Measurements from ENCODE around the gene ZNF774. TPM values are rescaled to one million over a fixed set of nuclear protein-coding genes. Genes with fewer than 3 reads are reported as not detected.
A peak's percentile ranks its signal among the peaks of the same experiment; 100 is the strongest.

The ZNF774 gene
- total RNA-seq, 4 donors from 2014 or later = 2.1 to 17.1 (median 5.4) TPM

DNA sequence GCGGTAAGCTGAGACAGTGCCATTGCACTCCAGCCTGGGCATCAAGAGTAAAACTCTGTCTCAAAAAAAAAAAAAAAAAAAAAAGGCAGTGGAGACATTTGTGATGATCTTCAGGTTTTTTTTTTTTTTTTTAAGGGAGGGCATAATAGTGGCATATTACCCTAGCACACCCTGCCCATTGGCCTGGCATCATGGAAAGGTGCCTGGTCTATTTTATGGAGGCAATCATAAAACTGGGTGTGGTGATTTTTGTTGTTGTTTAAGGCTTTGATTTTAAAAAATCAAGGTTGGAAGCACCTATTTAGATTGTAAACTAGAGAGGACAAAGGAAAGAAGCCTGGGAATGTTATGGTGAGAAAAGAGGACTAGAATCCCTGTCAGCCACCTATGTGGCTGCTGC is 42.0 kb downstream of the ZNF774 start:
- Histone ChIP-seq H3K27ac (peak overlapping the region; percentile 91 to 100 (median 96)), H3K4me3 (peak overlapping the region in 3 of 4 donors; percentile 12 to 22 (median 21)), H3K27me3 (no peaks in the 10 kb centered on the region), H3K36me3 (peaks cover 0 to 14% of the 10 kb centered on the region in 2 donors), H3K9me3 (no peaks in the 10 kb centered on the region), H3K4me1 (peaks cover 94 to 95% of the 10 kb centered on the region in 2 donors)
- no peak for TF ChIP-seq POLR2A (IDR thresholded peaks at IDR 0.05)
- TF ChIP-seq, protein P1, sequence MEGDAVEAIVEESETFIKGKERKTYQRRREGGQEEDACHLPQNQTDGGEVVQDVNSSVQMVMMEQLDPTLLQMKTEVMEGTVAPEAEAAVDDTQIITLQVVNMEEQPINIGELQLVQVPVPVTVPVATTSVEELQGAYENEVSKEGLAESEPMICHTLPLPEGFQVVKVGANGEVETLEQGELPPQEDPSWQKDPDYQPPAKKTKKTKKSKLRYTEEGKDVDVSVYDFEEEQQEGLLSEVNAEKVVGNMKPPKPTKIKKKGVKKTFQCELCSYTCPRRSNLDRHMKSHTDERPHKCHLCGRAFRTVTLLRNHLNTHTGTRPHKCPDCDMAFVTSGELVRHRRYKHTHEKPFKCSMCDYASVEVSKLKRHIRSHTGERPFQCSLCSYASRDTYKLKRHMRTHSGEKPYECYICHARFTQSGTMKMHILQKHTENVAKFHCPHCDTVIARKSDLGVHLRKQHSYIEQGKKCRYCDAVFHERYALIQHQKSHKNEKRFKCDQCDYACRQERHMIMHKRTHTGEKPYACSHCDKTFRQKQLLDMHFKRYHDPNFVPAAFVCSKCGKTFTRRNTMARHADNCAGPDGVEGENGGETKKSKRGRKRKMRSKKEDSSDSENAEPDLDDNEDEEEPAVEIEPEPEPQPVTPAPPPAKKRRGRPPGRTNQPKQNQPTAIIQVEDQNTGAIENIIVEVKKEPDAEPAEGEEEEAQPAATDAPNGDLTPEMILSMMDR (IDR thresholded peaks at IDR 0.05 in 4 of 5, conservative IDR thresholded peaks at IDR 0.05 in 1 of 5) = no peak
- DNase-seq = no peak
- ATAC-seq = no peak
- in situ Hi-C loops (cut with MboI; ENCODE audit: low sequenced_read_pairs in 4 of 4) = no loop called here
- intact Hi-C loops (cut with DNase I; ENCODE audit: low total_unique reads) = no loop called here

DNA sequence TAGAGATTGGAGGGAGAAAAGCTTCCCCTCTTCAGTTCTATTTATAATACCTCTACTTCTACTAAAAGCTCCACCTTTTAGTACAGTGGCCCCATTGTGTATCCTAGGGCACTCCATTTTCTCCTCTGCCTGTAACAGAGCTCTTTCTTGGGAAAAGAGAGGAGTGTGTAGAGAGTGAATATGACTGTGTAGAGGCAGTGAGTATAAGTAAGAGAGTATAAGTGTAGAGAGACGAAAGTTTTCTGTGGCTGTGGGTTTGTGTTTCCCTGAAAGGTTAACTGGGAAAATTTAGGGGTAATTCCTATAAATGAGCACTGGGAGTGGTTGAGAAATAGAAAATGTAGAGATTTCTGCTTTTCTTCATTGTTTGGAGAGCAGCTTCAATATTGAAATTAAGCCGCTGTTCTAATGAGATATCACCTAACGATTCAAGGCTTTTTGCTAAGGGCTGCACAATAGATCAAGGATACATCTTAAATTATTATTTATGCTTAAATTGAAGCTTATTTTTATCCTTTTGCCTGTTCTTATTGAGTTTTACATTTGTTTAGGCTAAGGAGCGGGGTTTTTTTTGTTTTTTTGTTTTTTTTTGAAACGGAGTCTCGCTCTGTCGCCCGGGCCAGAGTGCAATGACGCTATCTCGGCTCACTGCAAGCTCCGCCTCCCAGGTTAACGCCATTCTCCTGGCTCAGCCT is 42.8 kb downstream of the ZNF774 start:
- TF ChIP-seq, protein P1 (IDR thresholded peaks at IDR 0.05 in 4 of 5, conservative IDR thresholded peaks at IDR 0.05 in 1 of 5) = no peak
- no peak for TF ChIP-seq POLR2A (IDR thresholded peaks at IDR 0.05)
- no peaks in the 10 kb centered on the region for H3K27me3 ChIP-seq
- intact Hi-C loops (cut with DNase I; ENCODE audit: low total_unique reads) = no loop called here
- H3K9me3 ChIP-seq = no peaks in the 10 kb centered on the region
- H3K4me3 ChIP-seq = peak overlapping the region; percentile 4 to 21 (median 10)
- no peak for DNase-seq
- ATAC-seq = no peak
- in situ Hi-C loops (cut with MboI; ENCODE audit: low sequenced_read_pairs in 4 of 4) = no loop called here
- H3K27ac ChIP-seq = peak overlapping the region; percentile 91 to 100 (median 96)
- H3K4me1 ChIP-seq = peaks cover 95 to 98% of the 10 kb centered on the region in 2 donors
- peaks cover 0 to 14% of the 10 kb centered on the region in 2 donors for H3K36me3 ChIP-seq

DNA sequence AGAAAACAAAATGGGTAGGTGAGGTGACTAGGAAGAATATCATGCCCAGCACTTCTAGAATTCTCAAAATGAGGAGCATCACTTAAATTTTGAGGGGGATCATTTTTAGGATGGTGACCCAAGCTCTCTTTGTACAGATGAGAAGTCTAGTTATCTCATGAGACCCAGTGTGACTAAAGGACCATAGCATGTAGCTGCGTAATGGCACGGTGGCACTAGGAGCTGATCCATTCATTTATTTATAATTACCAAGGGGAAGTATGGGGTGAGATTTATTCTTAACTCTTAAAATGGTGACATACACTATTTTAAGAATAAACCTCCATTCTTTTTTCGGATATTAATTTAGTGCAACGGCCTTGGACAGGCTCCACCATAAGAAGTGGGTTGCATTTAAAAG is 44.2 kb downstream of the ZNF774 start:
- H3K4me1 ChIP-seq = peaks cover 93 to 98% of the 10 kb centered on the region in 2 donors
- H3K27me3 ChIP-seq = no peaks in the 10 kb centered on the region
- peak in 1 of 2 donors; percentile 45 for TF ChIP-seq POLR2A (IDR thresholded peaks at IDR 0.05)
- TF ChIP-seq, protein P1 (IDR thresholded peaks at IDR 0.05 in 4 of 5, conservative IDR thresholded peaks at IDR 0.05 in 1 of 5) = no peak
- peak in 1 of 2 donors; percentile 34 for ATAC-seq
- no peak for DNase-seq
- peak overlapping the region in 3 of 4 donors; percentile 15 to 20 (median 19) for H3K4me3 ChIP-seq
- peak overlapping the region; percentile 91 to 100 (median 96) for H3K27ac ChIP-seq
- peaks cover 0 to 5% of the 10 kb centered on the region in 2 donors for H3K36me3 ChIP-seq
- H3K9me3 ChIP-seq = no peaks in the 10 kb centered on the region
- intact Hi-C loops (cut with DNase I; ENCODE audit: low total_unique reads) (no loop called here), in situ Hi-C loops (cut with MboI; ENCODE audit: low sequenced_read_pairs in 4 of 4) (no loop called here)

DNA sequence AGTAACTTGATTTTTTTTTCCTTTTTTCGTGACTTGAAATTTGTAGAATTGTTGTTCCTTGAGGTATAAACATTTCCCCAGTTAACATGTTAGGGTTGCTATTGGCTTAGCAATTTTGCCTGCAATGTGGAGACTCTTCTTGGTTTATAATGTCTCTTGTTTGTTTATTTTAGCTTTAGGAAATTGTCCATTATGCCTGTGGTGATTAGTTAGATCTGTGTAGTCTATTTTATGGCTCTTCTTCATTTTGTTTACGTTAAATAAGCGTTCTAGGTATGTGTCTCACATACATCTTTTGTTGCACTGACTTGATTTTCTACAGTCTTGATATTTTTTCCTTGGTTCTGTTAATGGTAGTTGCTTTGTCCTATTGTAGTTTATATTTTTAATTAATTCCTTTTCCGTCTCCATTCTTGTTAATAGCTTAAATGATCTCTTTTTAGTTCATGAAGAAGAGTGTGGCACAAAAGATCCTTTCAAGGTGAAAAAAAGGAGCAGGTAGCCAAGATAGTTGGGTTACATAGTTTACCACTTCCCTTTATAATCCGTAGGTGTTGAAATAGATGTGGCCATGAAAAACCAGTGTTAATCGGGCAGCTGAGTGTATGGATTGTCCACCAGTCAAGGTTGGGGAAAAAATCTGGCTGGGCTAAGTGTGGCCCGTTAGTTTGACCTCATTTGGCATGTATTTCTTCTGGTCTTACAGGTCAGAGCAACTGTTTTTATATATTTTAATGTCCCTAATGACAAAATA is 48.1 kb downstream of the ZNF774 start:
- Histone ChIP-seq H3K4me3 (peak overlapping the region; percentile 33 to 42 (median 40)), H3K9me3 (no peaks in the 10 kb centered on the region), H3K27ac (peak overlapping the region; percentile 91 to 100 (median 96)), H3K4me1 (peaks cover 91 to 96% of the 10 kb centered on the region in 2 donors), H3K36me3 (no peaks in the 10 kb centered on the region), H3K27me3 (no peaks in the 10 kb centered on the region)
- TF ChIP-seq POLR2A (IDR thresholded peaks at IDR 0.05) = no peak
- TF ChIP-seq, protein P1 (IDR thresholded peaks at IDR 0.05 in 4 of 5, conservative IDR thresholded peaks at IDR 0.05 in 1 of 5) = no peak
- intact Hi-C loops (cut with DNase I; ENCODE audit: low total_unique reads) = no loop called here
- ATAC-seq (peak in 1 of 2 donors; percentile 25), DNase-seq (no peak)
- in situ Hi-C loops (cut with MboI; ENCODE audit: low sequenced_read_pairs in 4 of 4) = no loop called here

Data from gastrocnemius medialis (tissue), 4 donors.